Measurements from ENCODE around the gene ATXN1L.

GRCh38 chr16:71830359-71830758 is 15.4 kb upstream of the ATXN1L start:
- TF ChIP-seq CTCF (IDR thresholded peaks at IDR 0.05) (no peak), POLR2A (IDR thresholded peaks at IDR 0.05) (no peak)
